WTC11 (cell line): ENCODE measurements around the gene ADK. TPM values are rescaled to one million over a fixed set of nuclear protein-coding genes. Genes with fewer than 3 reads are reported as not detected.

Source experiments
- ATAC-seq: fragments of 200-7000 bp; cut with Tn5 transposase; 2 replicates; pipeline ENCODE4 v1.10.0; 2021; ENCODE audit warnings: mild to moderate bottlenecking, moderate library complexity
- CTCF ChIA-PET: fragments of 300-600 bp; sonication (Branson Sonifier 250); formaldehyde crosslinking; loops from one replicate; lab custom pipeline; 2021; ENCODE audit warnings: antibody characterized with exemption; lab: Charles Lee
- POLR2A ChIA-PET: fragments of 350-600 bp; sonication (Branson Sonifier 250); formaldehyde crosslinking; loops from one replicate; lab custom pipeline; 2021; ENCODE audit warnings: antibody characterized with exemption; lab: Charles Lee
- DNase-seq: peaks from one replicate; pipeline ENCODE4 v3.0.0; 2021; ENCODE audit warnings: low spot score
- H3K27ac Mint-ChIP-seq: 2 replicates; pipeline ENCODE4 v1.8.0; 2021; ENCODE audit warnings: mixed read lengths
- H3K27me3 Mint-ChIP-seq: 2 replicates; pipeline ENCODE4 v1.8.0; 2021; ENCODE audit warnings: low read depth, mild to moderate bottlenecking, moderate library complexity, mixed read lengths
- H3K36me3 Mint-ChIP-seq: 2 replicates; pipeline ENCODE4 v1.8.0; 2021; ENCODE audit warnings: mixed read lengths
- H3K4me1 Mint-ChIP-seq: 2 replicates; pipeline ENCODE4 v1.8.0; 2022; ENCODE audit warnings: mixed read lengths
- H3K4me3 Mint-ChIP-seq: 2 replicates; pipeline ENCODE4 v1.8.0; 2021; ENCODE audit warnings: mild to moderate bottlenecking, moderate library complexity, mixed read lengths
- H3K9me3 Mint-ChIP-seq: 2 replicates; pipeline ENCODE4 v1.8.0; 2021; ENCODE audit warnings: mixed read lengths
- CREM ChIP-seq: sonication (generic); formaldehyde crosslinking; IDR thresholded peaks from 2 replicates; pipeline ENCODE4 v1.8.1; 2022; ENCODE audit warnings: mild to moderate bottlenecking, missing genetic modification reagents, moderate library complexity
- ETV6 ChIP-seq: sonication (generic); formaldehyde crosslinking; IDR thresholded peaks from 2 replicates; pipeline ENCODE4 v1.8.1; 2022; ENCODE audit warnings: mild to moderate bottlenecking, missing genetic modification reagents
- IRF2 ChIP-seq: sonication (generic); formaldehyde crosslinking; IDR thresholded peaks from 2 replicates; pipeline ENCODE4 v1.8.0; 2022; ENCODE audit warnings: low read depth, missing genetic modification reagents, borderline replicate concordance
- TEAD4 ChIP-seq: sonication (generic); formaldehyde crosslinking; IDR thresholded peaks from 2 replicates; pipeline ENCODE4 v1.8.0; 2022; ENCODE audit warnings: mild to moderate bottlenecking, missing genetic modification reagents
- ZNF232 ChIP-seq: sonication (generic); formaldehyde crosslinking; IDR thresholded peaks from 2 replicates; pipeline ENCODE4 v1.8.0; 2022; ENCODE audit warnings: mild to moderate bottlenecking, missing genetic modification reagents
- ZNF396 ChIP-seq: fragments of 250-450 bp; sonication (Bioruptor Pico); IDR thresholded peaks from 2 replicates; pipeline ENCODE4 v1.8.0; 2021; ENCODE audit warnings: mild to moderate bottlenecking, moderate library complexity, borderline replicate concordance
- total RNA-seq: library from RNA; stranded (reverse); gene quantifications from 3 replicates; pipeline ENCODE4 v1.2.3, GENCODE V29; 2021
- TF ChIP-seq, protein P1 (sequence below): sonication (generic); formaldehyde crosslinking; IDR thresholded peaks from 2 replicates; pipeline ENCODE4 v1.8.1; 2023; ENCODE audit warnings: mild to moderate bottlenecking, missing genetic modification reagents, borderline replicate concordance
- TF ChIP-seq, protein P2 (sequence below): sonication (generic); formaldehyde crosslinking; conservative IDR thresholded peaks from 2 replicates; pipeline ENCODE4 v1.8.1; 2023; ENCODE audit warnings: mild to moderate bottlenecking, low read depth, missing genetic modification reagents, moderate library complexity
- TF ChIP-seq, protein P3 (sequence below): fragments of 200-600 bp; IDR thresholded peaks from 2 replicates; pipeline ENCODE4 v1.8.0; 2022; ENCODE audit warnings: antibody characterized with exemption
- TF ChIP-seq, protein P4 (sequence below): sonication (generic); formaldehyde crosslinking; IDR thresholded peaks from 2 replicates; pipeline ENCODE4 v1.8.1; 2022; ENCODE audit warnings: missing genetic modification reagents, borderline replicate concordance
- TF ChIP-seq, protein P5 (sequence below): fragments of 250-450 bp; sonication (Bioruptor Pico); conservative IDR thresholded peaks from 2 replicates; pipeline ENCODE4 v1.9.0; 2021; ENCODE audit warnings: mild to moderate bottlenecking
- TF ChIP-seq, protein P6 (sequence below): sonication (generic); formaldehyde crosslinking; IDR thresholded peaks from 2 replicates; pipeline ENCODE4 v1.8.1; 2023; ENCODE audit warnings: mild to moderate bottlenecking, missing genetic modification reagents

ADK gene
- total RNA-seq, 1 experiment from 2014 or later: 32.7 TPM

DNA sequence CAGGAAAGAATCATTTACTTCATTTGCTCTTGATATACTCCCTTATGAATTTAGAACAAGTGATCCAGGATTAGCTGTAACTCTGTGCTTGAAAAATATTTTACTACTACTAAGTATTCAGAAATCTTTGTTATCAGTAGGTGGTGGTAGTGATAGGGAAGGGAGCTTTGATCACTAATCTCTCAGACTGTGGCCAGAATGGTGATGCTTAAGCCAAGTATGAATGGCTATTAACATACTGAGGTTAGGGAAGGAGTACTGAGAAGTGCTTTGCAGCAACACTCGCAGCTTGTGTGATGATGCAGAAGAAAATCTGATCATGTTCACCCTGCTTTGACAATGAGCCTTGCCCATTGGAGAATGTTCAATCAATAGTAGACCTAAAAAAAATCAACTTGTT lies 29.7 kb upstream of the ADK start (continued):
- TF ChIP-seq, protein P1, sequence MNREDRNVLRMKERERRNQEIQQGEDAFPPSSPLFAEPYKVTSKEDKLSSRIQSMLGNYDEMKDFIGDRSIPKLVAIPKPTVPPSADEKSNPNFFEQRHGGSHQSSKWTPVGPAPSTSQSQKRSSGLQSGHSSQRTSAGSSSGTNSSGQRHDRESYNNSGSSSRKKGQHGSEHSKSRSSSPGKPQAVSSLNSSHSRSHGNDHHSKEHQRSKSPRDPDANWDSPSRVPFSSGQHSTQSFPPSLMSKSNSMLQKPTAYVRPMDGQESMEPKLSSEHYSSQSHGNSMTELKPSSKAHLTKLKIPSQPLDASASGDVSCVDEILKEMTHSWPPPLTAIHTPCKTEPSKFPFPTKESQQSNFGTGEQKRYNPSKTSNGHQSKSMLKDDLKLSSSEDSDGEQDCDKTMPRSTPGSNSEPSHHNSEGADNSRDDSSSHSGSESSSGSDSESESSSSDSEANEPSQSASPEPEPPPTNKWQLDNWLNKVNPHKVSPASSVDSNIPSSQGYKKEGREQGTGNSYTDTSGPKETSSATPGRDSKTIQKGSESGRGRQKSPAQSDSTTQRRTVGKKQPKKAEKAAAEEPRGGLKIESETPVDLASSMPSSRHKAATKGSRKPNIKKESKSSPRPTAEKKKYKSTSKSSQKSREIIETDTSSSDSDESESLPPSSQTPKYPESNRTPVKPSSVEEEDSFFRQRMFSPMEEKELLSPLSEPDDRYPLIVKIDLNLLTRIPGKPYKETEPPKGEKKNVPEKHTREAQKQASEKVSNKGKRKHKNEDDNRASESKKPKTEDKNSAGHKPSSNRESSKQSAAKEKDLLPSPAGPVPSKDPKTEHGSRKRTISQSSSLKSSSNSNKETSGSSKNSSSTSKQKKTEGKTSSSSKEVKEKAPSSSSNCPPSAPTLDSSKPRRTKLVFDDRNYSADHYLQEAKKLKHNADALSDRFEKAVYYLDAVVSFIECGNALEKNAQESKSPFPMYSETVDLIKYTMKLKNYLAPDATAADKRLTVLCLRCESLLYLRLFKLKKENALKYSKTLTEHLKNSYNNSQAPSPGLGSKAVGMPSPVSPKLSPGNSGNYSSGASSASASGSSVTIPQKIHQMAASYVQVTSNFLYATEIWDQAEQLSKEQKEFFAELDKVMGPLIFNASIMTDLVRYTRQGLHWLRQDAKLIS (CRISPR knock-in tag): no peak
- no peak for TF ChIP-seq ETV6 (CRISPR knock-in tag)
- TF ChIP-seq, protein P2, sequence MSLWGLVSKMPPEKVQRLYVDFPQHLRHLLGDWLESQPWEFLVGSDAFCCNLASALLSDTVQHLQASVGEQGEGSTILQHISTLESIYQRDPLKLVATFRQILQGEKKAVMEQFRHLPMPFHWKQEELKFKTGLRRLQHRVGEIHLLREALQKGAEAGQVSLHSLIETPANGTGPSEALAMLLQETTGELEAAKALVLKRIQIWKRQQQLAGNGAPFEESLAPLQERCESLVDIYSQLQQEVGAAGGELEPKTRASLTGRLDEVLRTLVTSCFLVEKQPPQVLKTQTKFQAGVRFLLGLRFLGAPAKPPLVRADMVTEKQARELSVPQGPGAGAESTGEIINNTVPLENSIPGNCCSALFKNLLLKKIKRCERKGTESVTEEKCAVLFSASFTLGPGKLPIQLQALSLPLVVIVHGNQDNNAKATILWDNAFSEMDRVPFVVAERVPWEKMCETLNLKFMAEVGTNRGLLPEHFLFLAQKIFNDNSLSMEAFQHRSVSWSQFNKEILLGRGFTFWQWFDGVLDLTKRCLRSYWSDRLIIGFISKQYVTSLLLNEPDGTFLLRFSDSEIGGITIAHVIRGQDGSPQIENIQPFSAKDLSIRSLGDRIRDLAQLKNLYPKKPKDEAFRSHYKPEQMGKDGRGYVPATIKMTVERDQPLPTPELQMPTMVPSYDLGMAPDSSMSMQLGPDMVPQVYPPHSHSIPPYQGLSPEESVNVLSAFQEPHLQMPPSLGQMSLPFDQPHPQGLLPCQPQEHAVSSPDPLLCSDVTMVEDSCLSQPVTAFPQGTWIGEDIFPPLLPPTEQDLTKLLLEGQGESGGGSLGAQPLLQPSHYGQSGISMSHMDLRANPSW (CRISPR knock-in tag): no peak
- no peak for TF ChIP-seq ZNF396 (CRISPR knock-in tag)
- TF ChIP-seq, protein P3, sequence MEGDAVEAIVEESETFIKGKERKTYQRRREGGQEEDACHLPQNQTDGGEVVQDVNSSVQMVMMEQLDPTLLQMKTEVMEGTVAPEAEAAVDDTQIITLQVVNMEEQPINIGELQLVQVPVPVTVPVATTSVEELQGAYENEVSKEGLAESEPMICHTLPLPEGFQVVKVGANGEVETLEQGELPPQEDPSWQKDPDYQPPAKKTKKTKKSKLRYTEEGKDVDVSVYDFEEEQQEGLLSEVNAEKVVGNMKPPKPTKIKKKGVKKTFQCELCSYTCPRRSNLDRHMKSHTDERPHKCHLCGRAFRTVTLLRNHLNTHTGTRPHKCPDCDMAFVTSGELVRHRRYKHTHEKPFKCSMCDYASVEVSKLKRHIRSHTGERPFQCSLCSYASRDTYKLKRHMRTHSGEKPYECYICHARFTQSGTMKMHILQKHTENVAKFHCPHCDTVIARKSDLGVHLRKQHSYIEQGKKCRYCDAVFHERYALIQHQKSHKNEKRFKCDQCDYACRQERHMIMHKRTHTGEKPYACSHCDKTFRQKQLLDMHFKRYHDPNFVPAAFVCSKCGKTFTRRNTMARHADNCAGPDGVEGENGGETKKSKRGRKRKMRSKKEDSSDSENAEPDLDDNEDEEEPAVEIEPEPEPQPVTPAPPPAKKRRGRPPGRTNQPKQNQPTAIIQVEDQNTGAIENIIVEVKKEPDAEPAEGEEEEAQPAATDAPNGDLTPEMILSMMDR: no peak
- TF ChIP-seq, all 79 proteins: peak for 0

DNA sequence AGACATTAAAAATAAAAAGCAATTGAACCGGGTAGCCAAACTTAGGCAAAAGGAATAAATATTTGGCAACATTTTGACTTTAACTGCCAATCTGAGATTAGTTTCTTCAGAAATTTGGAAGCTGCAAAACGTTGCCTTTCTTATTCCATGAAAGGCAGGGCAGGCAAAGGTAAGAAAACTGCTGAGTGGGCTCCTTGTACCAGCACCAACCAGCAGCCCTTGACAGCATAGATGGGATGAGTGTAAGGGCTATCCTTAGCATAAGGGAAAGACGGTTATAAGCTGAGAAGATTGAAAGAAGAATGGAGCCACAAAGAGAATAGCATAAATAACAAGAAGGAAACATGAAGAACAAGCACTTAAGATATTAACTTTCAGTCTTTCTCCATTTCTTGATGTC lies 29.0 kb upstream of the ADK start:
- CTCF ChIA-PET: no interaction called here
- Mint-ChIP-seq H3K36me3 (peaks cover 64% of the 10 kb centered on the region), H3K27ac (no peak overlapping the region), H3K9me3 (no peaks in the 10 kb centered on the region), H3K4me3 (no peak overlapping the region), H3K4me1 (peaks cover 9% of the 10 kb centered on the region), H3K27me3 (no peaks in the 10 kb centered on the region)
- no peak for DNase-seq
- POLR2A ChIA-PET: no interaction called here
- ATAC-seq: no peak
- TF ChIP-seq, protein P4, sequence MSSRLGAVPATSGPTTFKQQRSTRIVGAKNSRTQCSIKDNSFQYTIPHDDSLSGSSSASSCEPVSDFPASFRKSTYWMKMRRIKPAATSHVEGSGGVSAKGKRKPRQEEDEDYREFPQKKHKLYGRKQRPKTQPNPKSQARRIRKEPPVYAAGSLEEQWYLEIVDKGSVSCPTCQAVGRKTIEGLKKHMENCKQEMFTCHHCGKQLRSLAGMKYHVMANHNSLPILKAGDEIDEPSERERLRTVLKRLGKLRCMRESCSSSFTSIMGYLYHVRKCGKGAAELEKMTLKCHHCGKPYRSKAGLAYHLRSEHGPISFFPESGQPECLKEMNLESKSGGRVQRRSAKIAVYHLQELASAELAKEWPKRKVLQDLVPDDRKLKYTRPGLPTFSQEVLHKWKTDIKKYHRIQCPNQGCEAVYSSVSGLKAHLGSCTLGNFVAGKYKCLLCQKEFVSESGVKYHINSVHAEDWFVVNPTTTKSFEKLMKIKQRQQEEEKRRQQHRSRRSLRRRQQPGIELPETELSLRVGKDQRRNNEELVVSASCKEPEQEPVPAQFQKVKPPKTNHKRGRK (CRISPR knock-in tag): no peak
- no peak for TF ChIP-seq ZNF232 (CRISPR knock-in tag)
- TF ChIP-seq TEAD4 (CRISPR knock-in tag): no peak
- TF ChIP-seq, protein P5, sequence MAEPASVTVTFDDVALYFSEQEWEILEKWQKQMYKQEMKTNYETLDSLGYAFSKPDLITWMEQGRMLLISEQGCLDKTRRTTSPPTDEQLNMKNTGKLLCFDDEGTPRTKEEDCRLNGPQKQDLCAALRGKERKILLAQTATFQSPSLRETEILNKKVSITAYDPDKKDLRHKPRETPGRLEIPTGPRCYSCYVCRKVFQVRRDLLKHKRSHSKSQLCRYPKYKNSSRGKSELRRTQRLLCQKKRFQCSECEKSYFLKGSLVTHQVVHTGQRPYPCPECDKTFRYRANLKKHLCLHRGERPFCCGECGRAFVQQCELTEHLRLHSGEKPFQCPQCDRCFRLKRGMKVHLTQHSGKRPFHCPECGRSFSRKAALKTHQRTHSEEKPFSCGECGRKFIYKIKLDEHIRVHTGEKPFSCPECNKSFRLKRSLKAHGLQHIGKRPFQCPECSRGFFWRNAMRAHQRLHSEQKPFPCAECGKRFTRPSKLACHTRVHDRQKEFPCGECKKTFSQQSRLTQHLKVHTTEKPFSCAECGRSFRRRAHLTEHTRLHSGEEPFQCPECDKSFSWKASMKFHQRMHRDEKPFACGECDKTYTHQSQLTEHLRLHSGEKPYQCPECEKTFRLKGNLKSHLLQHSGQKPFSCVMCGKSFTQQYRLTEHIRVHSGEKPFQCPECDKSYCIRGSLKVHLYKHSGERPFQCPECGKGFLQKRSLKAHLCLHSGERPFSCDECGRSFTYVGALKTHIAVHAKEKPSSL (CRISPR knock-in tag): no peak
- TF ChIP-seq, protein P2 (CRISPR knock-in tag): no peak
- TF ChIP-seq CREM: no peak
- no peak for TF ChIP-seq IRF2
- TF ChIP-seq, protein P1 (CRISPR knock-in tag): no peak
- TF ChIP-seq, protein P6, sequence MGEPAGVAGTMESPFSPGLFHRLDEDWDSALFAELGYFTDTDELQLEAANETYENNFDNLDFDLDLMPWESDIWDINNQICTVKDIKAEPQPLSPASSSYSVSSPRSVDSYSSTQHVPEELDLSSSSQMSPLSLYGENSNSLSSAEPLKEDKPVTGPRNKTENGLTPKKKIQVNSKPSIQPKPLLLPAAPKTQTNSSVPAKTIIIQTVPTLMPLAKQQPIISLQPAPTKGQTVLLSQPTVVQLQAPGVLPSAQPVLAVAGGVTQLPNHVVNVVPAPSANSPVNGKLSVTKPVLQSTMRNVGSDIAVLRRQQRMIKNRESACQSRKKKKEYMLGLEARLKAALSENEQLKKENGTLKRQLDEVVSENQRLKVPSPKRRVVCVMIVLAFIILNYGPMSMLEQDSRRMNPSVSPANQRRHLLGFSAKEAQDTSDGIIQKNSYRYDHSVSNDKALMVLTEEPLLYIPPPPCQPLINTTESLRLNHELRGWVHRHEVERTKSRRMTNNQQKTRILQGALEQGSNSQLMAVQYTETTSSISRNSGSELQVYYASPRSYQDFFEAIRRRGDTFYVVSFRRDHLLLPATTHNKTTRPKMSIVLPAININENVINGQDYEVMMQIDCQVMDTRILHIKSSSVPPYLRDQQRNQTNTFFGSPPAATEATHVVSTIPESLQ (CRISPR knock-in tag): no peak
